Smooth muscle cell (in vitro differentiated cells): ENCODE data around the gene CACNA1C. TPM values are rescaled to one million over a fixed set of nuclear protein-coding genes. Genes with fewer than 3 reads are reported as not detected.

Experiments
- DNase-seq: peaks from one replicate; lab custom pipeline; 2025; ENCODE audit not compliant: unreplicated experiment; lab: John Stamatoyannopoulos, UW
- H2AFZ ChIP-seq: fragments of 200-600 bp; sonication (generic); 2 replicates; pipeline ENCODE4 v1.6.0; 2016; ENCODE audit warnings: antibody characterized with exemption, low read depth, mild to moderate bottlenecking
- H3F3A ChIP-seq: fragments of 200-600 bp; sonication (generic); 2 replicates; pipeline ENCODE4 v1.6.0; 2017; ENCODE audit warnings: antibody characterized with exemption, low read depth
- H3K27ac ChIP-seq: fragments of 200-600 bp; sonication (generic); 2 replicates; pipeline ENCODE4 v1.5.1; 2016; ENCODE audit warnings: low read depth, mild to moderate bottlenecking
- H3K27me3 ChIP-seq: fragments of 200-600 bp; sonication (generic); 2 replicates; pipeline ENCODE4 v1.6.1; 2016; ENCODE audit warnings: low read depth, mild to moderate bottlenecking
- H3K36me3 ChIP-seq: fragments of 200-600 bp; sonication (generic); 2 replicates; pipeline ENCODE4 v1.5.1; 2016; ENCODE audit warnings: low read depth
- H3K4me1 ChIP-seq: fragments of 200-600 bp; sonication (generic); 2 replicates; pipeline ENCODE4 v1.5.1; 2016; ENCODE audit warnings: low read depth
- H3K4me2 ChIP-seq: fragments of 200-600 bp; sonication (generic); 2 replicates; pipeline ENCODE4 v1.6.0; 2016; ENCODE audit warnings: mild to moderate bottlenecking
- H3K4me3 ChIP-seq: fragments of 200-600 bp; sonication (generic); 2 replicates; pipeline ENCODE4 v1.5.1; 2016; ENCODE audit warnings: mild to moderate bottlenecking
- H3K79me2 ChIP-seq: fragments of 200-600 bp; sonication (generic); 2 replicates; pipeline ENCODE4 v1.6.0; 2016; ENCODE audit warnings: low read depth, mild to moderate bottlenecking
- H3K9ac ChIP-seq: fragments of 200-600 bp; sonication (generic); 2 replicates; pipeline ENCODE4 v1.6.0; 2016; ENCODE audit warnings: low read depth
- H3K9me3 ChIP-seq: fragments of 200-600 bp; sonication (generic); replicated peaks from 2 replicates; pipeline ENCODE4 v1.5.1; 2016; ENCODE audit warnings: low read depth
- H4K20me1 ChIP-seq: fragments of 200-600 bp; sonication (generic); 2 replicates; pipeline ENCODE4 v1.6.0; 2016; ENCODE audit warnings: low read depth
- WGBS: methylation state at CpG from one replicate; pipeline ENCODE4 v1.1.7; 2016; ENCODE audit warnings: low lambda C conversion rate; 5-methylcytosine and 5-hydroxymethylcytosine counted together
- polyA plus RNA-seq: library from polyadenylated mRNA; unstranded; fragments of >200 nt; fragmentation: Nextera tagmentation; extraction: Ambion mirVana; gene quantifications from 2 replicates; pipeline ENCODE4 v1.2.1, GENCODE V29; 2016
- total RNA-seq: library from RNA; depleted of rRNA; stranded (reverse); fragments of >200 nt; gene quantifications from 2 replicates; pipeline ENCODE4 v1.2.3, GENCODE V29; 2014
- TF ChIP-seq, protein P1 (sequence below): fragments of 200-600 bp; sonication (generic); IDR thresholded peaks from 2 replicates; pipeline ENCODE4 v1.5.1; 2017; ENCODE audit warnings: borderline replicate concordance, mild to moderate bottlenecking, antibody characterized with exemption; ENCODE audit not compliant: insufficient read depth, poor library complexity, severe bottlenecking

Gene CACNA1C
- total and polyA plus RNA-seq, 2 experiments from 2014 or later: 1.6 to 4.5 TPM

DNA sequence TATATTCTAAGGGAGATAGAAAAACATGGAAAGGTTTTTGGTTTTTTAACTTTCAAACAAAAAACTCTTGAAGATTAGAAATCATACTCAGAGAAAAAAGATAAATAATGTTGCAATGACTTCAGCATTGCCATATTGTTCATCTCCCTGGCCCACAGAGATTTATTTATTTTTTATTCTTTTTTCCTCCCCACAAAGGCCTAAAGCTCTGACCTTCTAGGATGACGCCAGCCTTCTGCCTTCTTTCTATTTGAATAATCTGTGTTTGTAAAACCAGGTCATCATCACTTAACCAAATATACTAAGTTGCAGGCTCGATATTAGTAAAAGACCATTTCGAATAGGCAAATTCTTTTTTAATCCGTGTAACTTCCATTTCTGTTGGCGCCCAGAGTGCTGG, 44.1 kb upstream of the CACNA1C start:
- no peak overlapping the region for H3K4me3 ChIP-seq
- H3K4me1 ChIP-seq: peaks cover 7% of the 10 kb centered on the region
- H3F3A ChIP-seq: peaks cover 15% of the 10 kb centered on the region
- WGBS: 94% methylated on average over 5 of the region's 5 CpGs
- H4K20me1 ChIP-seq: no peaks in the 10 kb centered on the region
- DNase-seq: no peak
- H3K9ac ChIP-seq: no peak overlapping the region
- H3K4me2 ChIP-seq: no peak overlapping the region
- TF ChIP-seq, protein P1, sequence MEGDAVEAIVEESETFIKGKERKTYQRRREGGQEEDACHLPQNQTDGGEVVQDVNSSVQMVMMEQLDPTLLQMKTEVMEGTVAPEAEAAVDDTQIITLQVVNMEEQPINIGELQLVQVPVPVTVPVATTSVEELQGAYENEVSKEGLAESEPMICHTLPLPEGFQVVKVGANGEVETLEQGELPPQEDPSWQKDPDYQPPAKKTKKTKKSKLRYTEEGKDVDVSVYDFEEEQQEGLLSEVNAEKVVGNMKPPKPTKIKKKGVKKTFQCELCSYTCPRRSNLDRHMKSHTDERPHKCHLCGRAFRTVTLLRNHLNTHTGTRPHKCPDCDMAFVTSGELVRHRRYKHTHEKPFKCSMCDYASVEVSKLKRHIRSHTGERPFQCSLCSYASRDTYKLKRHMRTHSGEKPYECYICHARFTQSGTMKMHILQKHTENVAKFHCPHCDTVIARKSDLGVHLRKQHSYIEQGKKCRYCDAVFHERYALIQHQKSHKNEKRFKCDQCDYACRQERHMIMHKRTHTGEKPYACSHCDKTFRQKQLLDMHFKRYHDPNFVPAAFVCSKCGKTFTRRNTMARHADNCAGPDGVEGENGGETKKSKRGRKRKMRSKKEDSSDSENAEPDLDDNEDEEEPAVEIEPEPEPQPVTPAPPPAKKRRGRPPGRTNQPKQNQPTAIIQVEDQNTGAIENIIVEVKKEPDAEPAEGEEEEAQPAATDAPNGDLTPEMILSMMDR: no peak
- no peaks in the 10 kb centered on the region for H3K79me2 ChIP-seq
- H2AFZ ChIP-seq: no peak overlapping the region
- H3K27me3 ChIP-seq: no peaks in the 10 kb centered on the region
- H3K36me3 ChIP-seq: no peaks in the 10 kb centered on the region
- no peaks in the 10 kb centered on the region for H3K9me3 ChIP-seq
- H3K27ac ChIP-seq: no peak overlapping the region

DNA sequence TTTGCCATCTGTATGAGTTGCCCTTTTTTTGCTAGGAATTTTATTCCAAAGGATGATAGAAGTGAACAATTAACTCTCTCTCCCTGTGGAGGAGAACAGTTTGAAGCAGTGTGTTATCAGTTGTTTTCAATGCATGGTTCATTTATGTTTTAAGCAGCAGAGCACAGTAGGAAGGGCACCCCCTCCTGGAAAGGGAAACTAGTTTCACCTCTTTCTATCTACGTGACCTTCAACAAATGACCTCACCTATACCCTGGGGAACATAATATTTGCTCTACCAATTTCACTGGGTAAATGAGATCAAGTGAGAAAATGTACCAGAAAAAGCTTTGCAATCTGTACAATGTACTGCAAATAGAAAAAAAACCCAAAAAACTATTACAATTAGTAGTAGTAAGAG, 43.2 kb upstream of the CACNA1C start:
- H3K9ac ChIP-seq: no peak overlapping the region
- no peak overlapping the region for H3K4me3 ChIP-seq
- peaks cover 14% of the 10 kb centered on the region for H3F3A ChIP-seq
- H3K4me1 ChIP-seq: peaks cover 6% of the 10 kb centered on the region
- H3K4me2 ChIP-seq: no peak overlapping the region
- DNase-seq: no peak
- no peaks in the 10 kb centered on the region for H3K27me3 ChIP-seq
- H4K20me1 ChIP-seq: no peaks in the 10 kb centered on the region
- no peaks in the 10 kb centered on the region for H3K36me3 ChIP-seq
- TF ChIP-seq, protein P1: no peak
- WGBS: 48% methylated on average over 1 of the region's 1 CpG
- no peaks in the 10 kb centered on the region for H3K79me2 ChIP-seq
- H2AFZ ChIP-seq: peak overlapping the region; percentile 9
- no peak overlapping the region for H3K27ac ChIP-seq
- H3K9me3 ChIP-seq: no peaks in the 10 kb centered on the region

DNA sequence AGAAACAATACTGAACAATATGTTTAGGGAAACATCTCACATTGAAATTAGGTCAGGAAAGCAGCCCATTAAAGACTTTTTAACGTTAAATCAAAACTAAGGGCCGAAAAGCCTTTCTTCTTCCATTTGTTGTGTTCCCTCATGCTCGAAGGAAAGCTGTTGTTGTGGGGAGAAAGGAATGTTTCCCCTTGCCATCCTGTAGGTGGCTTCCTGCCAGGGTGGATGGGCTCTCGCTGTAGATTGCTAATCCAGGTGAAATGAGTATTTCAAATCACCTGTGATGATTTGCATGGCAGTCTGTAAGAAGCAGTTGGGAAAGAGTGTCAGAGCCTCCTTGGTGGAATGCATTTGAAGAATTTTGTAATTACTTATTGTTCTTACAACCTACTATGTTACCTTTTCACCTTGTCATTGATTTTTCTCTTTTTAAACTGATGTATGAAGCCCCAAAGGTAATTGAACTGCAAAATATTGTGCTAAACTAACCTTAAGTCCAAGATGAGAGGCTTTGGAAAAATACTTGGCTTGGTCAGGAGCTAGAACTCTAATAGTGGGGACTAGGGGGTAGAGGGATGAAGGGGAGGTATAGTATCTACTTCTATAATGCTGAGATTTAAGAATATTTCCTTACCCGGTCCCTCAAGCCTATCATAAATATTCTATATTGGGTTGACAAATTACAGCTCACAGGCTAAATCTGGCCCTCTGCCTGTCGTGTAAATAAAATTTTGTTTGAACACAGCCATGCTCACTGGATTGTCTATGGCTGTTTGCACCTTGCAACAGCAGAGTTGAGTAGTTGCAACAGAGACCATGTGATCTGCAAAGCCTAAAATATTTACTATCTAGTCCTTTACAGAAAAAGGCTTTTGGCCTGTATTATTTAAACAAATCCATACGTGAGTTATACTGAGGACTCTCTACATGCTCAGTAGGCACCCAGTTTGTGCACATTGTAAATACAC, 40.9 kb upstream of the CACNA1C start:
- H3F3A ChIP-seq: peaks cover 4% of the 10 kb centered on the region
- H3K9me3 ChIP-seq: no peaks in the 10 kb centered on the region
- no peaks in the 10 kb centered on the region for H3K4me1 ChIP-seq
- peak overlapping the region; percentile 8 for H2AFZ ChIP-seq
- no peak overlapping the region for H3K27ac ChIP-seq
- H3K36me3 ChIP-seq: no peaks in the 10 kb centered on the region
- H3K27me3 ChIP-seq: no peaks in the 10 kb centered on the region
- TF ChIP-seq, protein P1: no peak
- no peak overlapping the region for H3K4me3 ChIP-seq
- H3K79me2 ChIP-seq: no peaks in the 10 kb centered on the region
- no peak overlapping the region for H3K9ac ChIP-seq
- 72% methylated on average over 7 of the region's 7 CpGs for WGBS
- H4K20me1 ChIP-seq: no peaks in the 10 kb centered on the region
- H3K4me2 ChIP-seq: no peak overlapping the region
- DNase-seq: no peak
